HepG2 (cell line): ENCODE results near the gene LRRC27. TPM values are rescaled to one million over a fixed set of nuclear protein-coding genes. Genes with fewer than 3 reads are reported as not detected.

Experiments used
- ADNP ChIP-seq: sonication (generic); formaldehyde crosslinking; IDR thresholded peaks from 2 replicates; pipeline ENCODE4 v1.4.0; 2020; ENCODE audit warnings: missing genetic modification reagents
- AHR ChIP-seq: IDR thresholded peaks from 2 replicates; pipeline ENCODE4 v1.6.1; 2018; ENCODE audit warnings: missing genetic modification reagents, missing compliant biosample characterization
- IKZF5 ChIP-seq: IDR thresholded peaks from 2 replicates; pipeline ENCODE4 v1.6.1; 2018; ENCODE audit warnings: missing genetic modification reagents, mild to moderate bottlenecking, missing compliant biosample characterization
- IRX3 ChIP-seq: sonication (generic); formaldehyde crosslinking; IDR thresholded peaks from 2 replicates; pipeline ENCODE4 v1.8.1; 2023; ENCODE audit warnings: mild to moderate bottlenecking, low read depth, missing genetic modification reagents, borderline replicate concordance
- KAT2B ChIP-seq: fragments of 150-350 bp; IDR thresholded peaks from 2 replicates; pipeline ENCODE4 v1.6.1; 2014; ENCODE audit warnings: low read depth, low read length, borderline replicate concordance
- KLF6 ChIP-seq: IDR thresholded peaks from 2 replicates; pipeline ENCODE4 v1.8.0; 2016; ENCODE audit warnings: missing biosample characterization, missing genetic modification reagents
- TEAD3 ChIP-seq: optimal IDR thresholded peaks from 2 replicates; pipeline ENCODE3; 2016; ENCODE audit warnings: borderline replicate concordance
- ZFY ChIP-seq: sonication (generic); formaldehyde crosslinking; IDR thresholded peaks from 2 replicates; pipeline ENCODE4 v1.4.0; 2020; ENCODE audit warnings: missing genetic modification reagents
- ZMYM3 ChIP-seq: sonication (generic); formaldehyde crosslinking; IDR thresholded peaks from 2 replicates; pipeline ENCODE4 v1.5.1; 2020; ENCODE audit warnings: mild to moderate bottlenecking, missing genetic modification reagents
- ZMYM4 ChIP-seq: sonication (generic); formaldehyde crosslinking; IDR thresholded peaks from 2 replicates; pipeline ENCODE4 v1.8.1; 2023; ENCODE audit warnings: mild to moderate bottlenecking, missing genetic modification reagents
- ZNF891 ChIP-seq: sonication (generic); formaldehyde crosslinking; IDR thresholded peaks from 2 replicates; pipeline ENCODE4 v1.5.0; 2020; ENCODE audit warnings: mild to moderate bottlenecking, missing genetic modification reagents
- ZSCAN21 ChIP-seq: sonication (generic); formaldehyde crosslinking; IDR thresholded peaks from 2 replicates; pipeline ENCODE4 v1.8.0; 2022; ENCODE audit warnings: mild to moderate bottlenecking, missing genetic modification reagents, moderate library complexity, borderline replicate concordance
- ZSCAN25 ChIP-seq: sonication (generic); formaldehyde crosslinking; IDR thresholded peaks from 2 replicates; pipeline ENCODE4 v1.8.0; 2022; ENCODE audit warnings: mild to moderate bottlenecking, missing genetic modification reagents
- polyA plus RNA-seq, 8 experiments: library from polyadenylated mRNA; depleted of rRNA in 3 of 8; stranded (reverse) in 7 of 8; unstranded in 1 of 8; fragments of >200 nt; fragmentation: Illumina TruSeq in 4 of 8; extraction: Trizol in 4 of 8; gene quantifications; 2 replicates each; pipeline versions ENCODE4 v1.2.1 to v1.2.3, GENCODE V29; 2011 to 2016; ENCODE audit warnings: low read depth in 4 of 8, missing spikeins in 1 of 8, mixed read lengths in 1 of 8; ENCODE audit not compliant: insufficient read depth in 1 of 8
- total RNA-seq, 5 experiments: library from RNA; depleted of rRNA; stranded (reverse); fragments of >200 nt; fragmentation: Illumina TruSeq; extraction: Trizol; gene quantifications; 2 replicates each; pipeline ENCODE4 v1.2.3, GENCODE V29; 2016; ENCODE audit warnings: low read depth in 1 of 5
- TF ChIP-seq, protein P1 (sequence below): sonication (generic); formaldehyde crosslinking; IDR thresholded peaks from 2 replicates; pipeline ENCODE4 v1.5.0; 2020; ENCODE audit warnings: missing genetic modification reagents, mild to moderate bottlenecking, borderline replicate concordance
- TF ChIP-seq, protein P2 (sequence below): sonication (generic); formaldehyde crosslinking; IDR thresholded peaks from 2 replicates; pipeline ENCODE4 v1.9.0; 2022; ENCODE audit warnings: missing genetic modification reagents, mild to moderate bottlenecking, borderline replicate concordance

Gene LRRC27
- total and polyA plus RNA-seq, 2 of the 13 experiments (the other 11 are each of a cell fraction or from before 2014, with no cell fraction given), result 4.2 to 4.6 TPM

- TF ChIP-seq IKZF5 (no peak), KLF6 (CRISPR knock-in tag) (no peak), ADNP (CRISPR knock-in tag) (no peak), ZNF891 (CRISPR knock-in tag) (no peak), ZSCAN25 (CRISPR knock-in tag) (no peak), ZSCAN21 (CRISPR knock-in tag) (0 out of 2 replicates have a peak, but pooled peaks have one; percentile 33), TEAD3 (peak; percentile 90), IRX3 (CRISPR knock-in tag) (no peak), ZMYM4 (CRISPR knock-in tag) (0 out of 2 replicates have a peak, but pooled peaks have one; percentile 19), AHR (CRISPR knock-in tag) (no peak), ZFY (CRISPR knock-in tag) (no peak), ZMYM3 (CRISPR knock-in tag) (peak; percentile 97), KAT2B (no peak)
- TF ChIP-seq, protein P1, sequence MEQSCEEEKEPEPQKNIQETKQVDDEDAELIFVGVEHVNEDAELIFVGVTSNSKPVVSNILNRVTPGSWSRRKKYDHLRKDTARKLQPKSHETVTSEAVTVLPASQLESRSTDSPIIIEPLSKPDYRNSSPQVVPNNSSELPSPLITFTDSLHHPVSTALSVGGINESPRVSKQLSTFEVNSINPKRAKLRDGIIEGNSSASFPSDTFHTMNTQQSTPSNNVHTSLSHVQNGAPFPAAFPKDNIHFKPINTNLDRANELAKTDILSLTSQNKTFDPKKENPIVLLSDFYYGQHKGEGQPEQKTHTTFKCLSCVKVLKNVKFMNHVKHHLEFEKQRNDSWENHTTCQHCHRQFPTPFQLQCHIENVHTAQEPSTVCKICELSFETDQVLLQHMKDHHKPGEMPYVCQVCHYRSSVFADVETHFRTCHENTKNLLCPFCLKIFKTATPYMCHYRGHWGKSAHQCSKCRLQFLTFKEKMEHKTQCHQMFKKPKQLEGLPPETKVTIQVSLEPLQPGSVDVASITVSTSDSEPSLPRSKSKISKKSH (CRISPR knock-in tag), result 0 out of 2 replicates have a peak, but pooled peaks have one; percentile 51
- TF ChIP-seq, protein P2, sequence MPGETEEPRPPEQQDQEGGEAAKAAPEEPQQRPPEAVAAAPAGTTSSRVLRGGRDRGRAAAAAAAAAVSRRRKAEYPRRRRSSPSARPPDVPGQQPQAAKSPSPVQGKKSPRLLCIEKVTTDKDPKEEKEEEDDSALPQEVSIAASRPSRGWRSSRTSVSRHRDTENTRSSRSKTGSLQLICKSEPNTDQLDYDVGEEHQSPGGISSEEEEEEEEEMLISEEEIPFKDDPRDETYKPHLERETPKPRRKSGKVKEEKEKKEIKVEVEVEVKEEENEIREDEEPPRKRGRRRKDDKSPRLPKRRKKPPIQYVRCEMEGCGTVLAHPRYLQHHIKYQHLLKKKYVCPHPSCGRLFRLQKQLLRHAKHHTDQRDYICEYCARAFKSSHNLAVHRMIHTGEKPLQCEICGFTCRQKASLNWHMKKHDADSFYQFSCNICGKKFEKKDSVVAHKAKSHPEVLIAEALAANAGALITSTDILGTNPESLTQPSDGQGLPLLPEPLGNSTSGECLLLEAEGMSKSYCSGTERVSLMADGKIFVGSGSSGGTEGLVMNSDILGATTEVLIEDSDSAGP, result peak; percentile 58; the same call in 1 of the 2 replicates
- TF ChIP-seq, all 625 proteins: peak for 30
Measured at GRCh38 chr10:132371641-132372081, 39.7 kb downstream of the LRRC27 start (continued).
